Measurements from ENCODE around the gene TRH. TPM values are rescaled to one million over a fixed set of nuclear protein-coding genes. Genes with fewer than 3 reads are reported as not detected.
A peak's percentile ranks its signal among the peaks of the same experiment; 100 is the strongest.

TRH gene
- total RNA-seq, 1 experiment from 2014 or later: 0.22 TPM

DNA sequence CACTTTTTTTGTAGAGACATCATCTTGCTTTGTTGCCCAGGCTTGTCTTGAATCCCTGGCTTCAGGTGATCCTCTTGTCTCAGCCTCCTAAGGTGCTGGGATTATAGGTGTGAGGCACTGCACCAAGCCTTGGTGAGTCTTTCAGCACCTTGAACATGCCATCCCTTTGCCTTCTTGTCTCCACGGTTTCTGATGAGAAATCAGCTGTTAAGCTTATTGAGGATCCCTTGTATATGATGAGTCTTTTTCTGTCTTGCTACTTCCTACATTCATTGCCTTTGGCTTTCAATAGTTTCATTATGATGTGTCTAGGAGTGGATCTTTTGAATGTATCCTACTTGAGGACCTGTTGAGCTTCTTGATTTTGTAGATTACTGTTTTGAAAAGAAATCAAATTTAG is 45.1 kb upstream of the TRH start:
- CTCF ChIA-PET: no interaction called here
- TF ChIP-seq TEAD1 (CRISPR knock-in tag; IDR thresholded peaks at IDR 0.05): no peak
- 0 out of 2 replicates have a peak, but pooled peaks have one; percentile 50 for TF ChIP-seq ZNF317 (CRISPR knock-in tag; IDR thresholded peaks at IDR 0.05; ENCODE audit: borderline replicate concordance, low read depth)
- no peak for ATAC-seq
- DNase-seq (ENCODE audit: low spot score): no peak
- Mint-ChIP-seq H3K4me1 (no peaks in the 10 kb centered on the region), H3K27ac (no peak overlapping the region), H3K27me3 (ENCODE audit: low read depth) (peaks cover 8% of the 10 kb centered on the region), H3K9me3 (peaks cover 29% of the 10 kb centered on the region), H3K4me3 (no peak overlapping the region), H3K36me3 (peaks cover 11% of the 10 kb centered on the region)
- POLR2A ChIA-PET: no interaction called here

DNA sequence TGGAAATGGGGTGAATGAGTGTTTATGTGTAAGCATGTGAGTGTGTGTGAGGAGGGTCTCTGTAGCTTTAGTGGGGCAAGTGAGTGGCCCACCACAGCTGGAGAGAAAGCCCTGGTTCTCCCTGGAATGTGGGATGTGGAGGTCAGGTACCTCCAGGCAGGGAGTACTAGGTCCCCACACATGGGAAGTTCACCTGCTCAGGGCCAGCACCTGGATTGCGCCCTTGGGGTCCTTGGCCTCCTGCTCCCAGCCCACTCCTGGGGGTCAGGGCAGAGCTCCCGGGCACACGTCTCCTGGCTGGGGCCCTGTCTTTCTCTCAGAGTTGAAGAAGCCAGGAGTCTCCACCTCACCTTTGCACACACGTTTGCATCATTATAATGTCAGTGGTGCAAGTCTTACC is 41.0 kb upstream of the TRH start:
- ChIA-PET POLR2A (no interaction called here), CTCF (interaction anchor here (0.9 to 1.7 kb wide), 4 partner anchors 39 to 328 kb away, joined by 3 to 6 read pairs (median 4); no protein-coding TSS in a partner anchor)
- H3K27ac Mint-ChIP-seq: no peak overlapping the region
- ATAC-seq (no peak), DNase-seq (ENCODE audit: low spot score) (no peak)
- peaks cover 17% of the 10 kb centered on the region for H3K9me3 Mint-ChIP-seq
- TF ChIP-seq, protein P1, sequence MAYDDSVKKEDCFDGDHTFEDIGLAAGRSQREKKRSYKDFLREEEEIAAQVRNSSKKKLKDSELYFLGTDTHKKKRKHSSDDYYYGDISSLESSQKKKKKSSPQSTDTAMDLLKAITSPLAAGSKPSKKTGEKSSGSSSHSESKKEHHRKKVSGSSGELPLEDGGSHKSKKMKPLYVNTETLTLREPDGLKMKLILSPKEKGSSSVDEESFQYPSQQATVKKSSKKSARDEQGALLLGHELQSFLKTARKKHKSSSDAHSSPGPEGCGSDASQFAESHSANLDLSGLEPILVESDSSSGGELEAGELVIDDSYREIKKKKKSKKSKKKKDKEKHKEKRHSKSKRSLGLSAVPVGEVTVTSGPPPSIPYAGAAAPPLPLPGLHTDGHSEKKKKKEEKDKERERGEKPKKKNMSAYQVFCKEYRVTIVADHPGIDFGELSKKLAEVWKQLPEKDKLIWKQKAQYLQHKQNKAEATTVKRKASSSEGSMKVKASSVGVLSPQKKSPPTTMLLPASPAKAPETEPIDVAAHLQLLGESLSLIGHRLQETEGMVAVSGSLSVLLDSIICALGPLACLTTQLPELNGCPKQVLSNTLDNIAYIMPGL (CRISPR knock-in tag; IDR thresholded peaks at IDR 0.05): no peak
- TF ChIP-seq ZNF232 (CRISPR knock-in tag; IDR thresholded peaks at IDR 0.05): no peak
- TF ChIP-seq, protein P2, sequence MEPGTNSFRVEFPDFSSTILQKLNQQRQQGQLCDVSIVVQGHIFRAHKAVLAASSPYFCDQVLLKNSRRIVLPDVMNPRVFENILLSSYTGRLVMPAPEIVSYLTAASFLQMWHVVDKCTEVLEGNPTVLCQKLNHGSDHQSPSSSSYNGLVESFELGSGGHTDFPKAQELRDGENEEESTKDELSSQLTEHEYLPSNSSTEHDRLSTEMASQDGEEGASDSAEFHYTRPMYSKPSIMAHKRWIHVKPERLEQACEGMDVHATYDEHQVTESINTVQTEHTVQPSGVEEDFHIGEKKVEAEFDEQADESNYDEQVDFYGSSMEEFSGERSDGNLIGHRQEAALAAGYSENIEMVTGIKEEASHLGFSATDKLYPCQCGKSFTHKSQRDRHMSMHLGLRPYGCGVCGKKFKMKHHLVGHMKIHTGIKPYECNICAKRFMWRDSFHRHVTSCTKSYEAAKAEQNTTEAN (CRISPR knock-in tag; IDR thresholded peaks at IDR 0.05): no peak
- TF ChIP-seq, protein P3, sequence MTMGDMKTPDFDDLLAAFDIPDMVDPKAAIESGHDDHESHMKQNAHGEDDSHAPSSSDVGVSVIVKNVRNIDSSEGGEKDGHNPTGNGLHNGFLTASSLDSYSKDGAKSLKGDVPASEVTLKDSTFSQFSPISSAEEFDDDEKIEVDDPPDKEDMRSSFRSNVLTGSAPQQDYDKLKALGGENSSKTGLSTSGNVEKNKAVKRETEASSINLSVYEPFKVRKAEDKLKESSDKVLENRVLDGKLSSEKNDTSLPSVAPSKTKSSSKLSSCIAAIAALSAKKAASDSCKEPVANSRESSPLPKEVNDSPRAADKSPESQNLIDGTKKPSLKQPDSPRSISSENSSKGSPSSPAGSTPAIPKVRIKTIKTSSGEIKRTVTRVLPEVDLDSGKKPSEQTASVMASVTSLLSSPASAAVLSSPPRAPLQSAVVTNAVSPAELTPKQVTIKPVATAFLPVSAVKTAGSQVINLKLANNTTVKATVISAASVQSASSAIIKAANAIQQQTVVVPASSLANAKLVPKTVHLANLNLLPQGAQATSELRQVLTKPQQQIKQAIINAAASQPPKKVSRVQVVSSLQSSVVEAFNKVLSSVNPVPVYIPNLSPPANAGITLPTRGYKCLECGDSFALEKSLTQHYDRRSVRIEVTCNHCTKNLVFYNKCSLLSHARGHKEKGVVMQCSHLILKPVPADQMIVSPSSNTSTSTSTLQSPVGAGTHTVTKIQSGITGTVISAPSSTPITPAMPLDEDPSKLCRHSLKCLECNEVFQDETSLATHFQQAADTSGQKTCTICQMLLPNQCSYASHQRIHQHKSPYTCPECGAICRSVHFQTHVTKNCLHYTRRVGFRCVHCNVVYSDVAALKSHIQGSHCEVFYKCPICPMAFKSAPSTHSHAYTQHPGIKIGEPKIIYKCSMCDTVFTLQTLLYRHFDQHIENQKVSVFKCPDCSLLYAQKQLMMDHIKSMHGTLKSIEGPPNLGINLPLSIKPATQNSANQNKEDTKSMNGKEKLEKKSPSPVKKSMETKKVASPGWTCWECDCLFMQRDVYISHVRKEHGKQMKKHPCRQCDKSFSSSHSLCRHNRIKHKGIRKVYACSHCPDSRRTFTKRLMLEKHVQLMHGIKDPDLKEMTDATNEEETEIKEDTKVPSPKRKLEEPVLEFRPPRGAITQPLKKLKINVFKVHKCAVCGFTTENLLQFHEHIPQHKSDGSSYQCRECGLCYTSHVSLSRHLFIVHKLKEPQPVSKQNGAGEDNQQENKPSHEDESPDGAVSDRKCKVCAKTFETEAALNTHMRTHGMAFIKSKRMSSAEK (CRISPR knock-in tag; IDR thresholded peaks at IDR 0.05; ENCODE audit: borderline replicate concordance): no peak
- TF ChIP-seq ZNF423 (CRISPR knock-in tag; IDR thresholded peaks at IDR 0.05): no peak
- no peak for TF ChIP-seq ZNF416 (CRISPR knock-in tag; IDR thresholded peaks at IDR 0.05)
- no peak for TF ChIP-seq PRRX2 (CRISPR knock-in tag; IDR thresholded peaks at IDR 0.05)
- no peak for TF ChIP-seq OVOL2 (CRISPR knock-in tag; IDR thresholded peaks at IDR 0.05; ENCODE audit: borderline replicate concordance)
- TF ChIP-seq, protein P4, sequence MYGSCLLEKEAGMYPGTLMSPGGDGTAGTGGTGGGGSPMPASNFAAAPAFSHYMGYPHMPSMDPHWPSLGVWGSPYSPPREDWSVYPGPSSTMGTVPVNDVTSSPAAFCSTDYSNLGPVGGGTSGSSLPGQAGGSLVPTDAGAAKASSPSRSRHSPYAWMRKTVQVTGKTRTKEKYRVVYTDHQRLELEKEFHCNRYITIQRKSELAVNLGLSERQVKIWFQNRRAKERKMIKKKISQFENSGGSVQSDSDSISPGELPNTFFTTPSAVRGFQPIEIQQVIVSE (CRISPR knock-in tag; IDR thresholded peaks at IDR 0.05; ENCODE audit: borderline replicate concordance): no peak
- TF ChIP-seq KAT7 (CRISPR knock-in tag; IDR thresholded peaks at IDR 0.05; ENCODE audit: borderline replicate concordance): no peak
- TF ChIP-seq TP53 (CRISPR knock-in tag; IDR thresholded peaks at IDR 0.05): no peak
- no peak for TF ChIP-seq FOXJ3 (CRISPR knock-in tag; IDR thresholded peaks at IDR 0.05; ENCODE audit: borderline replicate concordance)
- TF ChIP-seq, protein P5, sequence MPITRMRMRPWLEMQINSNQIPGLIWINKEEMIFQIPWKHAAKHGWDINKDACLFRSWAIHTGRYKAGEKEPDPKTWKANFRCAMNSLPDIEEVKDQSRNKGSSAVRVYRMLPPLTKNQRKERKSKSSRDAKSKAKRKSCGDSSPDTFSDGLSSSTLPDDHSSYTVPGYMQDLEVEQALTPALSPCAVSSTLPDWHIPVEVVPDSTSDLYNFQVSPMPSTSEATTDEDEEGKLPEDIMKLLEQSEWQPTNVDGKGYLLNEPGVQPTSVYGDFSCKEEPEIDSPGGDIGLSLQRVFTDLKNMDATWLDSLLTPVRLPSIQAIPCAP (CRISPR knock-in tag; IDR thresholded peaks at IDR 0.05): no peak
- no peak for TF ChIP-seq ZNF396 (CRISPR knock-in tag; IDR thresholded peaks at IDR 0.05; ENCODE audit: borderline replicate concordance)
- TF ChIP-seq, protein P6, sequence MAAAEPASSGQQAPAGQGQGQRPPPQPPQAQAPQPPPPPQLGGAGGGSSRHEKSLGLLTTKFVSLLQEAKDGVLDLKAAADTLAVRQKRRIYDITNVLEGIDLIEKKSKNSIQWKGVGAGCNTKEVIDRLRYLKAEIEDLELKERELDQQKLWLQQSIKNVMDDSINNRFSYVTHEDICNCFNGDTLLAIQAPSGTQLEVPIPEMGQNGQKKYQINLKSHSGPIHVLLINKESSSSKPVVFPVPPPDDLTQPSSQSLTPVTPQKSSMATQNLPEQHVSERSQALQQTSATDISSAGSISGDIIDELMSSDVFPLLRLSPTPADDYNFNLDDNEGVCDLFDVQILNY (CRISPR knock-in tag; IDR thresholded peaks at IDR 0.05): no peak
- TF ChIP-seq ELF4 (CRISPR knock-in tag; IDR thresholded peaks at IDR 0.05; ENCODE audit: low read depth): no peak
- peaks cover 8% of the 10 kb centered on the region for H3K27me3 Mint-ChIP-seq (ENCODE audit: low read depth)
- peaks cover 9% of the 10 kb centered on the region for H3K36me3 Mint-ChIP-seq
- H3K4me1 Mint-ChIP-seq: peaks cover 11% of the 10 kb centered on the region
- H3K4me3 Mint-ChIP-seq: no peak overlapping the region
